ENCODE results near the gene U2SURP.

- TF ChIP-seq CTCF (IDR thresholded peaks at IDR 0.05): no peak
- no peak for TF ChIP-seq POLR2A (IDR thresholded peaks at IDR 0.05)
These were observed 64.0 kb downstream of the U2SURP start for GRCh38 chr3:143065364-143065763.

Measured in lower leg skin (tissue), 3 donors.